ENCODE results near the gene MIF.
"Not testable (repeated sequence)": the region's sequence is repeated elsewhere in the genome, so short reads cannot be mapped to it uniquely, and the experiment has no call there.

The MIF gene

GRCh38 chr22:23857606-23858483, 36.3 kb upstream of the MIF start, which contains the start of gene SLC2A11:
SLC2A11 (plus strand) TSS chr22:23857875; CDS start chr22:23858000, 125 bp downstream.
- peak; percentile 13 to 35 (median 25) for TF ChIP-seq CTCF (IDR thresholded peaks at IDR 0.05; ENCODE audit: unreplicated experiment in 3 of 3)
- H3K36me3 Mint-ChIP-seq (ENCODE audit: low read depth): peaks cover 11% of the 10 kb centered on the region
- H3K9me3 Mint-ChIP-seq: no peaks in the 10 kb centered on the region
- no peaks in the 10 kb centered on the region for H3K27me3 Mint-ChIP-seq (ENCODE audit: low read depth)
- H3K4me3 Mint-ChIP-seq: peak within 1 kb of the TSS; percentile 85 to 96 (median 87)
- H3K4me1 Mint-ChIP-seq: peaks cover 15% of the 10 kb centered on the region
- peak within 1 kb of the TSS; percentile 63 to 99 (median 93) for H3K27ac Mint-ChIP-seq

- Mint-ChIP-seq H3K9me3 (no peaks in the 10 kb centered on the region), H3K27ac (peak overlapping the region; percentile 63 to 99 (median 93)), H3K36me3 (ENCODE audit: low read depth) (peaks cover 16% of the 10 kb centered on the region), H3K4me3 (peak overlapping the region; percentile 85 to 96 (median 87)), H3K4me1 (peaks cover 15% of the 10 kb centered on the region), H3K27me3 (ENCODE audit: low read depth) (no peaks in the 10 kb centered on the region)
- TF ChIP-seq CTCF (IDR thresholded peaks at IDR 0.05; ENCODE audit: unreplicated experiment in 3 of 3): no peak
Observed at GRCh38 chr22:23858484-23858815, 35.7 kb upstream of the MIF start.

- peaks cover 15% of the 10 kb centered on the region for H3K4me1 Mint-ChIP-seq
- peak overlapping the region; percentile 85 to 96 (median 87) for H3K4me3 Mint-ChIP-seq
- H3K9me3 Mint-ChIP-seq: no peaks in the 10 kb centered on the region
- H3K27ac Mint-ChIP-seq: peak overlapping the region; percentile 63 to 99 (median 93)
- no peak for TF ChIP-seq CTCF (IDR thresholded peaks at IDR 0.05; ENCODE audit: unreplicated experiment in 3 of 3)
- no peaks in the 10 kb centered on the region for H3K27me3 Mint-ChIP-seq (ENCODE audit: low read depth)
- H3K36me3 Mint-ChIP-seq (ENCODE audit: low read depth): peaks cover 22% of the 10 kb centered on the region
Observed at GRCh38 chr22:23859201-23859600, 35.0 kb upstream of the MIF start.

- H3K36me3 Mint-ChIP-seq (ENCODE audit: low read depth): peaks cover 22% of the 10 kb centered on the region
- not testable (repeated sequence) for H3K4me3 Mint-ChIP-seq; H3K9me3 Mint-ChIP-seq; H3K27me3 Mint-ChIP-seq (ENCODE audit: low read depth); H3K27ac Mint-ChIP-seq
- H3K4me1 Mint-ChIP-seq: peaks cover 15% of the 10 kb centered on the region
Observed at GRCh38 chr22:23860187-23860586, 34.0 kb upstream of the MIF start.

GRCh38 chr22:23862103-23862502, 32.1 kb upstream of the MIF start:
- peaks cover 28% of the 10 kb centered on the region for H3K36me3 Mint-ChIP-seq (ENCODE audit: low read depth)
- no peak overlapping the region for H3K27ac Mint-ChIP-seq
- TF ChIP-seq CTCF (IDR thresholded peaks at IDR 0.05; ENCODE audit: unreplicated experiment in 3 of 3): peak in 2 of 3 experiments; percentile 21 to 44
- peaks cover 7% of the 10 kb centered on the region for H3K4me1 Mint-ChIP-seq
- H3K4me3 Mint-ChIP-seq: peak overlapping the region; percentile 47 to 63 (median 54)
- no peaks in the 10 kb centered on the region for H3K27me3 Mint-ChIP-seq (ENCODE audit: low read depth)
- no peaks in the 10 kb centered on the region for H3K9me3 Mint-ChIP-seq

GRCh38 chr22:23864499-23865154, 29.6 kb upstream of the MIF start:
- not testable (repeated sequence) for H3K27ac Mint-ChIP-seq; H3K27me3 Mint-ChIP-seq (ENCODE audit: low read depth); H3K4me3 Mint-ChIP-seq; H3K9me3 Mint-ChIP-seq; H3K4me1 Mint-ChIP-seq
- peaks cover 51% of the 10 kb centered on the region for H3K36me3 Mint-ChIP-seq (ENCODE audit: low read depth)

All from nephron (organoid).